Measurements from ENCODE around the gene PRPF18. TPM values are rescaled to one million over a fixed set of nuclear protein-coding genes. Genes with fewer than 3 reads are reported as not detected.
"Not testable (repeated sequence)": the region's sequence is repeated elsewhere in the genome, so short reads cannot be mapped to it uniquely, and the experiment has no call there.

Gene PRPF18, protein sequence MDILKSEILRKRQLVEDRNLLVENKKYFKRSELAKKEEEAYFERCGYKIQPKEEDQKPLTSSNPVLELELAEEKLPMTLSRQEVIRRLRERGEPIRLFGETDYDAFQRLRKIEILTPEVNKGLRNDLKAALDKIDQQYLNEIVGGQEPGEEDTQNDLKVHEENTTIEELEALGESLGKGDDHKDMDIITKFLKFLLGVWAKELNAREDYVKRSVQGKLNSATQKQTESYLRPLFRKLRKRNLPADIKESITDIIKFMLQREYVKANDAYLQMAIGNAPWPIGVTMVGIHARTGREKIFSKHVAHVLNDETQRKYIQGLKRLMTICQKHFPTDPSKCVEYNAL
- 17.0 TPM for total RNA-seq
- long read RNA-seq, transcript PRPF18-202 (10 exons, 1,717 nt), result major isoform, 10 of 15 reads
- long read RNA-seq, partial matches to known transcripts, result 0 of 15 reads
- long read RNA-seq, other reads (novel, unspliced or antisense), result 5 of 15 reads

DNA sequence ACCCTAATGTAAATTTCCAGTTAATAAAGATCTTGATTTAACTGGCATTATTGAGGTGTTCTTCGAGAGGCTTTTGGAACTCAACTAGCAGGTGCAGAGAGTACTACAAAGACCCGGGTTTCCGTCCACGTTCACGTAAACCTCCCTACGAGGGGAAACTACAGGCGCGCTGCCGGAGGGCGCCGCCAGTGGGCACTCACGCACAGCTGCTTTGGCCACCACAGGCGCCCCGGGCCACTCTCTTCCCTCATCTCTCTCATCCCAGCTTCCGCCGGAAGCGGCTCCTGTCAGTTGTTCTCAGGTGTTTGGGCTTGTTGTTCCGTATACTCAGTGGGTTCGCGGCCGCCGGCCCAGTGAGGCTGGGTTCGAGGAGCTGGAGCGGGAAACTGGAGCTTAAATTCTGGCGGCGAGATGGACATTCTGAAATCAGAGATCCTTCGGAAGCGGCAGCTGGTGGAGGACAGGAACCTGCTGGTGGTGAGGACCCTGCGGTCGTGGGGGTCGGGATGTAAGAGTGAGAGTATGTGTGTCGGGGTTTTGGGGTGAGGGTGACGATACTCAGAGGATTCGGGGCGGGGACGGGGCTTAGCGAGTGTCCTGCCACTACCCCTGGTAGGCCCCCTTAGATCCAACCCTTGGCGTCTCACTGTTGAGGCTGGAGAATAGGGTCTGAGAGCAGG, at the start of gene PRPF18:
Gene PRPF18, plus strand, starts transcription at position 290 of the 680 bp plus-strand sequence. Its CDS starts 122 bp downstream, at position 412.
- DNase-seq (peak; percentile 95), ATAC-seq (peak; percentile 100)
- intact Hi-C loops (cut with micrococcal nuclease), result no loop called here

DNA sequence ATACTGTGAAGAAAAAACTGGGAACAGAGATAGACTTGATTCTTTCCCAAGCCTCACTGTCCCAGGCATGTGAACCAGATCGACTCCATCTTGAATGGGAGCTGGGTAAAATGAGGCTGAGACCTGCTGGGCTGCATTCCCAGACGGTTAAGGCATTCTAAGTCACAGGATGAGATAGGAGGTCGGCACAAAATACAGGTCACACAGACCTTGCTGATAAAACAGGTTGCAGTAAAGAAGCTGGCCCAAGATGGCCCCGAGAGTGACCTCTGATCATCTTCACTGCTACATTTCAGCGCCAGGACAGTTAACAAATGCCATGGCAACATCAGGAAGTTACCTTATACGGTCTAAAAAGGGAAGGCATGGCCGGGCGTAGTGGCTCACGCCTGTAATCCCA, 48.8 kb upstream of the PRPF18 start:
- intact Hi-C loops (cut with micrococcal nuclease); DNase-seq; ATAC-seq: not testable (repeated sequence)

DNA sequence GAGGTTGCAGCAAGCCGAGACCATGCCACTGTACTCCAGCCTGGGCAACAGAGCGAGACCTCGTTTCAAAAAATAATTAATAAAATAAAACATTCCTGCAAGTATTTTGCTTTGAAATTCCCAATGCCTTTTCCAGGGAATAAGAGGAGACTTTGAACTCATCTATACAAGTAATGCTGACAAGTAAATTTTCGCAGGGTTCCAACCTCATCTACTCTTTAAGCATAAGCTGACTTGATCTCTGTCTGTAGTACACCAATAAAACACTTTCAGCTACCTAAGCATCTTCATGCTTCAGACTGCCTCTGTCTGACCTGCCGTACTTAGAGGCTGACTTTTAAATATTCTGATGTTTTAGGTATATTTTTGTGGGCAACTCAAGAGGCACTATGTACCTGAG, 44.2 kb upstream of the PRPF18 start:
- ATAC-seq, result no peak
- DNase-seq, result no peak
- intact Hi-C loops (cut with micrococcal nuclease), result no loop called here

DNA sequence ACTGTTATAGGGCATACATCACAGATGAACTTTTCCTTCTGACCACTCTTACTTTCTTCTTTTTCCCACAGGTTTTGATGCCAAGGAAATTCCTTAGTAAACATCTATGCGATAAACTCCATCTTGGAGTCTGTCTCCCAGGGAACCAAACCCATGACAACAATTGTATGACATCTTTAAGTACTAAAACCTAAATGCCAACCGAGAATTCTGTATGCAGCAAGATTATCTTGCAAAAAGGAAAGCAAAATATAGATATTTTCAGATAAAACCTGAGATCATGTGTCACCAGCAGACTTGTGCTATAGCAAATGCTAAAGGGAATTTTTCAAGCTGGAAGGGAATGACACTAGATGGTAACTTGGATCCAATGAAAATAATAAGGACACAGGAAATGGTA, 36.0 kb upstream of the PRPF18 start:
- intact Hi-C loops (cut with micrococcal nuclease), result no loop called here
- ATAC-seq (no peak), DNase-seq (no peak)

DNA sequence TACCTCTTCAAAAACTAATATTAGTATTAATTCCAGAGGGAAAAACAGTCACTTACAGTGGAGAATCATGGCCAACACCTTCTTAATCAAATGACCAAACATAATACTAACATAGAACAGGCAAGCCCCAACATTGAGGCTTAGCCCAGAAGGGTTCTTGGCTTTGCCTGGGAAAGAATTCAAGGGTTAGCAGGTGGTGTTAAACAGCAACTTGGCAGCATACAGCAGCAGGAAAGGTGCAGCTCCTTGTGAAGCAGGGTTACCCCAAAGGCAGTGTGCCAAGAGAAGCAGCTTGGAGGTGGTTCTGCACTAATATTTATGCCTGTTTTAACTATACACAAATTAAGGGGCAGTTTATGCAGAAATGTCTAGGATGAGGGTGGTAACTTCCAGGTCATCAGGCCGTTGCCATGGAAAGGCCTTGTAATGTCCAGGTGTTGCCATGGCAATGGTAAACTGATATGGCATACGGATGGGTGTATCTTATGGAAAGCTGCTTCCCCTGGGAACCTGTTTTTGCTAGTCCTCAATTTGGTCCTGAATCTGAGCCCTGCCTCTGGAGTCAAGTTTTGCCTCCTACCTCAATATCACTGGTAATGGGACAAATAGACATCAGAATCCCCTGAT, 30.8 kb upstream of the PRPF18 start:
- DNase-seq (no peak), ATAC-seq (no peak)
- intact Hi-C loops (cut with micrococcal nuclease), result no loop called here

DNA sequence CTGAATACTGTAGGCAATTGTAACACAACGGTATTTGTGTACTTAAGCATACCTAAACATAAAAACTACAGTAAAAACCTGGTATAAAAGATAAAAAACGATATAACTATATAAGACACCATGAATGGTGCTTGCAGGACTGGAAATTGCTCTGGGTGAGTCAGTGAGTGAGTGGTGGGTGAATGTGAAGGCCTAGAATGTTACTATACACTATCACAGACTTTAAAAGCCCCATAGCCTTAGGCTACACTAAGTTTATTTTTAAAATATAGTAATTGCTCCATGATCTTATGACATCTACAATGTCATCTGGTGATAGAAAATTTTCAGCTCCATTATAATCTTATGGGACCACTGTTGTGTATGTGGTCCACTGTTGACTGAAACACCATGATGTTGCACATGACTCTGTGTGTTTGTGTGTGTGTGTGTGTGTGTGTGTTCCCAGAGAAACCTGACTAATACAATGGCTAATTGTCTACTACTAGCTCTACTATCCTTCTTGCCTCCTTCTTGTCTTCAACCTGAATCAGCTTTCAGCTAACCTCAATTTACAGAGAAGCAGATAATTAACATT, 27.6 kb upstream of the PRPF18 start:
- no peak for DNase-seq
- intact Hi-C loops (cut with micrococcal nuclease), result no loop called here
- ATAC-seq, result no peak

DNA sequence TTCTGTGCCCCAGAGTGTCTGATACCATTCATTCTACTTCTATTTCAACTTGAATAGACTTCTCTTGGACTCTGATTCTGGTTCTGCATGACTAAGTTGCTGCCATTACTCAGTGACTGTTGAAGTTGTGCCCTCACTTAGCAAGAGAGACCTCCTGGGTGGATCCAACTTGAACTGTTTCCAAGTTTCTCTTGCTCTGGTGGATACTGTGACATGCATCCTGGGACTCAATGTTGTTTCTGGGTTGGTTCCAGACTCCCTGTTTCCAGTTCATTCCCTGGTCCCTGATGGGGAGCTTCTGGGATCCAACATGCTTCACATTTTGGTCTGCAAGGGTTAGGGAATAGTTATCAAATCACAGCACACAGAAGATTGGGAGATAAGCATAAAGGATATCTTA, 26.2 kb upstream of the PRPF18 start:
- DNase-seq (no peak), ATAC-seq (no peak)
- intact Hi-C loops (cut with micrococcal nuclease), result no loop called here

DNA sequence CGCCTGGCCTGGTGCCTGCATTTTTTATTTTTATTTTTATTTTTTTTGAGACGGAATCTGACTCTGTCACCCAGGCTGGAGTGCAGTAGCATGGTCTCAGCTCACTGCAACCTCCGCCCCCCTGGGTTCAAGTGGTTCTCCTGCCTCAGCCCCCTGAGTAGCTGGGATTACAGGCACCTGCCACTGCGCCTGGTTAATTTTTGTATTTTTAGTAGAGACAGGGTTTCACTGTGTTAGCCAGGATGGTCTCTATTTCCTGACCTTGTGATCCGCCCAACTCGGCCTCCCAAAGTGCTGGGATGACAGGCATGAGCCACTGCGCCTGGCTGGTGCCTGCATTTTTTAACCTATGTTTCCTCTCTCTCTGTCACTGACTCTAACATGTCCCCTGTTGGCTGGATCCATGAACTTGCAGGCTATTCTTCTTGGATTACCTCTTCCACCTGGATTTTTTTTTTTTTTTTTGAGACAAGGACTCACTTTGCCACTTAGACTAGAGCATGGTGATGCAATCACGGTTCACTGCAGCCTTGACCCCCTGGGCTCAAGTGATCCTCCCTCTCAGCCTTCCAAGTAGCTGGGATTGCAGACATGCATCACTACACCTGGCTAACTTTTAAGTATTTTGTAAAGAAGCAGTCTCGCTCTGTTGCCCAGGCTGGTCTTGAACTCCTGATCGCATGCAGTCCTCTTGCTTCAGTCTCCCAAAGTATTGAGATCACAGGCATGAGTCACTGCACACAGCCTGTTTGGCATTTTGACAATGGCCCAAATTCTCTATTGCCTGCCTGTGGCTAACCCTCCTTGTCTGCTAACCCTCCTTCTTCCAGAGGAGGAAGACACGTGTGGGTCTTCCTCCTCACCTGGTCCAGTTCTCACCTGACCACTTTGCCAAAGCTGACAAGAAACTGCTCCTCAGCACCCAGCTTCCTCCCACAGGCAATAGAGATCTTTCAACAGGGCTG, 23.0 kb upstream of the PRPF18 start:
- intact Hi-C loops (cut with micrococcal nuclease), result no loop called here

DNA sequence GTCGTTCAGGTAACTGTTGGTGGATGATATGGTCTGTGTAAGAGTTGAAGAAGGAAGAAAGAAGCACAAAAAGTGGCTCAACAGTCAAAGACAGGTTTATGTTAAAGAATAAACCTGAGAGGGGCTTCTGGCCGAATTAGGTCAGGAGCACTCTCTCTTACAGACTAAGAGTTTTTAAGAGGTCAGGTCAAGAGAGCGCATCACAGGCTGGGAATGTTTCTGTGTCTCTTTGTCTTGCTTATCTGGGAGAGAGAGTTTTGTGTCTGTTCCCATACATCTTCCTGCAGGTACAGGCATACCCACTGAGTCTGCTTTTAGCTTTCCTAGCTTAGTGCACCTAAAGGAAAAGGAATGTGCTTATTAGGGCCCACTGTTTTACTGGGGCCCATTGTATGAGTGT, 22.2 kb upstream of the PRPF18 start:
- intact Hi-C loops (cut with micrococcal nuclease), result no loop called here
- DNase-seq (no peak), ATAC-seq (no peak)

More for the DNA sequence above, 23.0 kb upstream of the PRPF18 start:
- ATAC-seq, result no peak
- DNase-seq, result no peak

DNA sequence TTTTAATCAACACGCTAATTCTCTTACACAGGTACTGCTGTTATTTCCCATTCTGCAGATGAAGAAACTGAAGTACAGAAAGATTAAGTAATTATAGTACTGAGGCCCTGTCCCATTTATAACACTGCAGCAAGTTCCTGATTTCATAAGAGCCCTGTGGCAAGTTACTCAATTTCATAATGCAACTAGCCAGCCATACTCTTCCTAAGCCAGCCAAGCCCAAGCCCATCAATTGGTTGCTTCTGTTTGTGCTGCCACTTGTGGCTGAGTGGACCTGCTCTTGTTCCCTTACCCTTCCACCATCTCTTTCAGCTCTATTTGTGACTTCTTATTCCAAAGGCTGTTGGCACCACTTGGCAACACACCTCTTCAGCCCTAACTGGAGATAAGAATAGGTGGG, 19.7 kb upstream of the PRPF18 start:
- ATAC-seq, result no peak
- intact Hi-C loops (cut with micrococcal nuclease), result no loop called here
- no peak for DNase-seq

DNA sequence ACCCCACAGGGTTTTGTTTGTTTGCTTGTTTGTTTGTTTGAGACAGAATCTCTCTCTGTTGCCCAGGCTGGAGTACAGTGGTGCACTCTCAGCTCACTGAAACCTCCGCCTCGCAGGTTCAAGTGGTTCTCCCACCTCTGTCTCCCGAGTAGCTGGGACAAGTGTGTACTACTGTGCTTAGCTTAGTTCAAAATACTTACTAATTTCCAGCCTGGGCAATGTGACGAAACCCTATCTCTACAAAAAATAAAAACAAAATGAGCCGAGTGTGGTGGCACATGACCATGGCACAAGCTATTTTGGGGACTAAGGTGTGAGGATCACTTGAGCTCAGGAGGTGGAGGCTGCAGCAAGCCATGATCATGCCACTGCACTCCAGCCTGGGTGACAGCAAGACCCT, 15.2 kb upstream of the PRPF18 start:
- no peak for DNase-seq
- intact Hi-C loops (cut with micrococcal nuclease), result no loop called here
- ATAC-seq, result no peak

DNA sequence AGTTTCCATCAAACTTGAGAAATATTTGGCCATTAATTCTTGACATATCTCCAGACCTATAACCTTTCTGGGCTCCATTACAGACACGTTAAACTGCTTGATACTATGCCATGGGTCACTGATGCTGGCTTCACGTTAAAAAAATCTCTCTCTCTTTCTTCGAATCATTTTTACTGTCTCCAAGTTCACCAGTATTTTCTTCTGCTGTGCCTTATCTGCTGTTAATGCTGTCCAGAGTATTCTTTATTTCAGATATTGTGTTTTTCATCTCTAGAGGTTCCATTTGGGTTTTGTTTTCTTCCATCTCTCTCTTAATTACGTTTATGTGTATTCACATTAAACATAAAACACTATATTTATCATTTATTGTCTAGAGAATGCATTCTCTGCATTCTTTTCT, 12.8 kb upstream of the PRPF18 start:
- intact Hi-C loops (cut with micrococcal nuclease), result no loop called here
- no peak for ATAC-seq

DNA sequence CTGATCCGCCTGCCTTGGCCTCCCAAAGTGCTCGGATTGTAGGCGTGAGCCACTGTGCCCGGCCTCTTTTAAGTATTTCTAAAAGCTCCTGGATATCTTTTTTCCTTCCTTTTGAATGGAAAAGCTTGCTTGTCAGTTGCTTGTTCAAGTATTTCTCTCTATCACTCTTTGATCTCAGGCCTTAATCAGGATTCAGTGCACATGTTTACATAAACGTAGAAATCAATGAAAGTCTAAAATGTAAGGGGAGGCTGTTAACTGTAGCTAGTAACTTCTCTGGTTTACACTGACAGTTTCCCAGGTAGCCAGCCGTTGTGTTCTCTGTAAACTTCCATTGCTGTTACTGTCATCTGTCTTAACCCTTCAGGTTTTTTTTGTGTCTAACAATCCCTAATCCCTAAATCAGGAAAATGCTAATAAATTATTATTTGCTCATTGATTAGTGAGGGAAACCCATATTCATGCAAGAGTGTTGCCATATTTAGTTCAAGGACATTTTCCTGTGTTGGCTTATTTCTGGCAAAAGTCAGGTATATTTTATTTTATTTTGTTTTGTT, 1.5 kb upstream of the PRPF18 start:
- intact Hi-C loops (cut with micrococcal nuclease), result no loop called here
- no peak for ATAC-seq
- no peak for DNase-seq

More for the DNA sequence above, 12.8 kb upstream of the PRPF18 start:
- DNase-seq, result no peak

DNA sequence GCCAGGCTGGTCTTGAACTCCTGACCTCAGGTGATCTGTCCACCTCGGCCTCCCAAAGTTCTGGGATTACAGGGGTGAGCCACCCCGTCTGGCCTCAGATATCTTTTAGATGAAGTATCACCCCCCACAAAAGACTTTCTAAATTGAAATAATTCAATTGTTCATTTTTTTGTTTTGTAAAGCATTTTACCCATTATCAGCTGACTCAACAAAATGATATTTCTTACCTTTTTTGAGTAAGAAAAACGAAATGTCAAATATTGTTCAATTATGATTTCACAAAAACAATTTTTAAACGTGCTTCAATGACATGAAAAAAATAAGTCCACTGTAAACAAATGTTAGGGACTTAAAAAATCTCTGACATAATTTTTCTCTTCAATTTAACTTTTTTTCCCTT, 822 bp upstream of the PRPF18 start:
- ATAC-seq (no peak), DNase-seq (no peak)
- intact Hi-C loops (cut with micrococcal nuclease), result no loop called here

DNA sequence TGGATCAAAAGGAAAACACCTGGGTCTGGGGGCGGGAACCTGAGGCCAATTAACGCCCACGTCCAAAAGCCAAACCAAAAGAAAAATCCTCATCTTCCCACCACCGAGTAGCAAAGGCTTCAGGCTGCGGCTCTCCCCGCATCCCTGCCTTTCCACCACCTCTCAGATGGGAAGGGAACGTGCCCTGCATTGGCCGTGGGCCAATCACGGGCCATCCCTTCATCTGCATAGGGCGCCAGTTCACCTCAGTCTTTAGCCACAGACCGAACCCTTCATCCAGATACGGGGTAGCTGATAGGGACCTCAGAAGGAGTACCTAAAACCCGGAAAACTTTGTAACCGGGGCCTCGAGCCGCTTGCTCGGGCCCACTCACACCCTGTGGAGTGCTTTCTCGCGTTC, 626 bp downstream of the PRPF18 start:
- peak; percentile 26 for ATAC-seq
- no peak for DNase-seq
- intact Hi-C loops (cut with micrococcal nuclease), result no loop called here

DNA sequence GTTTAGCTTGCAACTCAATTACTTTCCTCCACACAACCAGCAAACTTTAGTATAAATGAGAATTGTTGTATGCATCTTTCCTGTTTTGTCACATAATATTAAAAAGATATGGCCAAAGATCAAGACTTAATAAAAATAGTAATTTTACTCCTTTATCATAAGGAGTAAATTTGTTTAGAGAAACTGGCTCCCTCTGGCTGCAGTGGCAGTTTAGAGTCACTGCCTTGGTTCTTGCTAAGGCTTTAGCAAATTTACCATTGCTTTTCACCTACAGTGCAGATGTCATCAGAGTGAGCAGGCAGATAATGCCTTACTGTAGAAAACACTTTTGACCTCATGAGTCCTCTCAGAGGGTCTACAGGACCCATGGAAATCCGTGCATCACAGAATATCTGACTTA, 2.6 kb downstream of the PRPF18 start:
- ATAC-seq, result no peak
- no peak for DNase-seq
- intact Hi-C loops (cut with micrococcal nuclease), result no loop called here

DNA sequence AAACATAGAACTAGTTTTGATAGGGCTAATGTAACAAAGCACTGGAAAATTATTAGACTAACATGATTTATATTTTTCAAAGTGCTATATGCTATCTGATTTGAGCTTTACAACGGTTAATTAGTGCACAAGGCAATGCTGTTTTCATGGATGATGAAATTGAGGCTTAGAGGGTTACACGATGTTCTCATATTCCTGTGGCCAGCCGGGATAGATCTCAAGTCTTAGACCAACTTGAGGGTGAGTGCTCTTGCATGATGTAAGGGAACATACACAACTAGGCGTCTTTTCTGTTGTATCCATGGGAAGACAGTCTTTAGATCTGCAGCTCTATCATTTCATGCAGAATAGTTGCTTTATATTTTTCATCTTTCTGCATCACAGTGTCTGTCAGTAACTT, 4.1 kb downstream of the PRPF18 start:
- ATAC-seq (no peak), DNase-seq (no peak)
- intact Hi-C loops (cut with micrococcal nuclease), result no loop called here

DNA sequence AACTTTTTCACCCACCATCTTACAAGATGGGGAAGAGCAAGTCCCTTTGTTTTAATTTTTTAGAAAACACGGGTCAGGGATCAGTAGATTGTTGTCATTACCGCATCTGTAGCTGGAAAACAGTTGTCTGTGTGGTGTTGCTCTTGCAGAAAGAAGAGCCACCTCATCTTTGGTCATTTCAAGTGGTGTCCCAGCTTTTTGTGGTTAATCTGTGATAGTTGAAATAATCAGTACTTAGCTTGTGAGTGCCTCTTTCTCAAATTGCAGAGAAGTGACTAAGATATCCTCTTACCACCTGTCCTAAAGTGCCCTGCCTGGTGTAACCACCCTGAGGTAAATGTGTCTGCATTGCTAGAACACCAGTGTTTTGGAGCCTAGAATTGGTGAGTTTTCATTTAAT, 5.5 kb downstream of the PRPF18 start:
- ATAC-seq, result no peak
- intact Hi-C loops (cut with micrococcal nuclease), result no loop called here
- DNase-seq, result no peak

DNA sequence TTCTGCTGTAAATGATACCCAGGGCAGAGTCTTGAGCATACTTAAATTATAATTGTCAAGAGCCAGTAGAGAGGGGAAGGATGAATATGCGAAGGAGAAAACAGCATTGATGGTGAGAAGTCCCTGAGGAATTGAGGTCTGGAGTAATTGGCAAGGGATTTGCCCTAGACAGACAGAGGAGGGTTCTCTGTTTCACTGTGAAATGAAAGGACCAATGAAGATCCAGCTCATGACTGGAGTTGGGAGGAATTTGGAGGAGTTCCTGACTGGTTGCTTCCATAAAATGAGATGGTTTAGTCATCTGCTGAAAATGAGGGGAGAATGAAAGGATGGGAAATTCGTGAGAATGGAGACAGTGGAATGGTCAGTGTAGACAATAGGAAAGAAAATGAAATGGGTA, 6.8 kb downstream of the PRPF18 start:
- no peak for DNase-seq
- intact Hi-C loops (cut with micrococcal nuclease), result no loop called here

More for the DNA sequence above, 6.8 kb downstream of the PRPF18 start:
- ATAC-seq, result no peak
